Stromal cell of bone marrow (primary cell): ENCODE measurements around the gene DNAJB13.
A peak's percentile ranks its signal among the peaks of the same experiment; 100 is the strongest.
"Not testable (repeated sequence)": the region's sequence is repeated elsewhere in the genome, so short reads cannot be mapped to it uniquely, and the experiment has no call there.

ENCODE experiments used
- DNase-seq: peaks from one replicate; pipeline ENCODE4 v3.0.0-alpha.2; 2012; ENCODE audit warnings: low read depth

DNAJB13 gene, protein sequence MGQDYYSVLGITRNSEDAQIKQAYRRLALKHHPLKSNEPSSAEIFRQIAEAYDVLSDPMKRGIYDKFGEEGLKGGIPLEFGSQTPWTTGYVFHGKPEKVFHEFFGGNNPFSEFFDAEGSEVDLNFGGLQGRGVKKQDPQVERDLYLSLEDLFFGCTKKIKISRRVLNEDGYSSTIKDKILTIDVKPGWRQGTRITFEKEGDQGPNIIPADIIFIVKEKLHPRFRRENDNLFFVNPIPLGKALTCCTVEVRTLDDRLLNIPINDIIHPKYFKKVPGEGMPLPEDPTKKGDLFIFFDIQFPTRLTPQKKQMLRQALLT

DNA sequence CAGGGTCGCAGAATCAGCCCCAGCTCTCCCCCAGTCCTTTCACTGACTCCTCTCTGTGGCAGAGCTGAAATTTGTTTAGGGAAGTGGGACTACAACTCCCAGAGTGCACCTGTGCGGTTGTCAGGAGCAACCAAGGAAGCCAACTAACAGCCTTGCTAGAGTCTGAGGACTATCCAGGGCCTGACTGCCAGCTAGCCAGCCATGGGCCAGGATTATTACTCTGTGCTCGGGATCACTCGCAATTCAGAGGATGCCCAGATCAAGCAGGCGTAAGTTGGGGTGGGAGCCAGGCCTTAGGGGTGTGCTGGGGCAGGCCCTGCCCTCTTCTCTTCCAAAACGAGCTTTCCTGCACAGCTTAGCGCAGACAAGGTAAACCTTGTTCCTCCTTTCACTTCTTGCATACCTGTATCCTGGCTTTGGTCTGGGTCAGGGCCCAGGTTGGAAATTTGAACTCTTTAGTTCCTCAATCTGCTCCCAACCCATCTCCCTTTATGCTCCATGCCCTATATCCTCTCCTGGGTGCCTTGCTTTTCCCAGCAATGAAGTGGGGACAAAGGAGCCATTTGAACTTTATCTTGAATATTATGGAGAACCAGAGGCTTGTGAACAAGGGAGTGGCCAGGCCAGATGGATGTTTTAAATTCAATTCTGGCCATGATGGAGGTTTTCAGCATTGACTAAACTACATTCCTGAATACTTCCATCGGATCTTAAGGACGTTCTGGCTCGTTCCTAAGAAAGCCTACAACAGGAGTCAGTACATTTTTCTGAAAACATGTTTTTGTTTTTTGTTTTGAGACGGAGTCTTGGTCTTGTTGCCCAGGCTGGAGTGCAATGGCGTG, at the start of gene DNAJB13:
Gene DNAJB13, plus strand, starts transcription at position 158 of the 842 bp plus-strand sequence. Its CDS starts 44 bp downstream, at position 202.
- no peak for DNase-seq

DNA sequence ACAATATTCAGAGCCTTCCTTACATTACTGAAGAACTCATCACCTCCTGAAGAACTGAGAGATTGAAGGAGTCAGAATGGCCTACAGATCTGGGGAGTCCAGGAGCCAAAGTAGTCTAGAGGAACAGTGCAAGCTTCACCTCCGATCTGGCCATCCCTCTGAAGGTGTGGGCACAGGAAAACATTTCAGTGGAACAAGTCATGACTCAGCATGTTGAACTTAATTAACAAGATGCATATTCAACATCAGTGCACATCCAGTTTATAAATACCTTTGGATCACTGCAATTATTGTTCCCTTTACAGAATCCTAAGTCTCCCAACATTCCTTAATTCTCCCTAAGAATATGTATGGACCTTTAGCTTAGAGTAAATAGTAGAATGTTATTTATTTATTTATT, 48.5 kb upstream of the DNAJB13 start:
- DNase-seq = no peak

DNA sequence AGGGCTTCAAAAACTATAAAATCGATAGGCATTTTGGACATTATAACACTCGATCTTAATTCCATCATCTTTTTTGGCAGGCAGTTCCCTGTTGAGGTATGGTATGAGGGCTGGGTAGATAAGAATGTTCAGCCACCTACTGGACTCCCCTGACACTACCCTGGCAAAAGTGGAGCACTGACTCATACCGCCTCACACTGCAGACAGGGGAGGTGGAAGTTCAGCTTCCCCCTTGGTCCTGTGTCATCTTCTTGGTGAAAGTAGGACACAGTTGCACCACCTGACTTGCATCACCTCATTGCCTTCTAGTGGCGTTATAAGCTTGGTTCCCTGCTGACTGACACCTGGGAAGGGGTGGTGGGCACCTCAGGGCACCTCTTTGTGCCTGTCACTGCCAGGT, 43.6 kb upstream of the DNAJB13 start:
- DNase-seq = no peak

DNA sequence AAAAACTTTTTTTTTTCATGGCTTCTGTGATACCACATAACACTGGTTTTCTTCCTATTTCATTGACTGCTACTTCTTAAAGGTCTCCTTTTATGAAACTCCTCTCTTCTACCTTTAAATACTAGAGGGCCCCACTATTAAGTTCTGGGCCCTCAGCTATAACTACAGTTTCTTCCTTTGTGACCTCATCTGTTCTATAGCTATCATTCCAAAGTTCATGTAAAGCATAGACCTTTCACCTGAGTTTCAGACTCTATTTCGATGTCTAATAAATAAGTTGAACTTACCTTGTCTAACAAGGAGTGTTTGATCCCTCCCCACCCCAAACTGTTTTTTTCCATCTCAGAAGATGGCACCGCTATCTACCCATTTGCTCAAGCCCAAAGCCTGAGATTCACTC, 38.8 kb upstream of the DNAJB13 start:
- DNase-seq = no peak

DNA sequence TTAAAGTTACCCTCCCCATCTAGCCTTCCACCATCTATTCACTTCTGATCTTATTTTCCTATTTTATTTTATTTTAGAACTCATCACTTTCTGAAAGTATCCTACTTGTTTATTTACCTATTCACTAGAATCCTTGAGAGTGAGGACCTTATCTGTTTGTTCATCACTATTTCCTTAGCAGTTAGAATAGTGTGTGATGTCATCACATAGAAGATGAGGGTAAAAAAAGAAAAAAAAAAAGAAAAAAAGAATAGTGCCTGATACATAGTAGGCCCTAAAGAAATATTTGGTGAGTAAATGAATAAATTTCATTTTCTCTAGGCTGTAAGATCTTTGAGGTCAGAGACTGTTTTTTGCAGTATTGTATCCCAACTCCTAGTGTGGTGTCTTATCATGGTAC, 37.4 kb upstream of the DNAJB13 start:
- DNase-seq = no peak

DNA sequence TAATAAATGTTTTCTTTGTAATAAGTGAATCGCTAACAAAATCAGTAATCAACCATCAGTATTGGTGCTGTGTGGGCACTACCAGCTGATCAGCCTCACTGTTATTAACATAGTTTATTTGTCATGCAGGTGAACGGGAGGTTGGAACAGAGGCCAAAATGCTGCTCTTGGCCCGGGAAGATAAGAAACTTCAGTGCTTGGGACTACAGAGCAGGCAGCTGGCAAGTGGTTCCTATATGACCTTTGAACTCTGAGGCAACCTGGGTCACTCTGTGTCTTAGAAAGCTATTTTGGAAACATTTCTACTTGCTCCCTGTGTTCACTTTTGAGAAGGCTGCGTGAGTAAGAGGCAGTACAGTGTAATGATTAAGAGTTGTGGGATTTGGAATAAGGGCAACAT, 36.5 kb upstream of the DNAJB13 start:
- no peak for DNase-seq

DNA sequence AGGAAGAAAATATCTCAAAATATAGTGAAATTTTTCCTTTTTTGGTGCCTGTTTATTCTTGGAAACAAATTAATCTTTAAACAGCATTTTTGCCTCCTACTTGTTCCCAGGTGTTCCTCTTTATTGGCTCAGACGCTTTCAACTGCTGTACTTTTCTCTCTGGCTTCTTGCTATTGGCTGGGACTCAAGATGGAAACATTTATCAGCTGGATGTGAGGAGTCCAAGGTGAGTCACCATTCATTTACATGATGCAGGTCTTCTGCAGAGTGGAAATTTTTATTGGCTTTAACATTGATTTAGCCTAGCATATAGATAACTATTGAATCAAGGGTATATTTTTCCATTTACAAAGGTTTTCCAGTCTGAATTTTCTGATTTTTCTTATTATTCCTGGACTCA, 34.4 kb upstream of the DNAJB13 start:
- DNase-seq = no peak

DNA sequence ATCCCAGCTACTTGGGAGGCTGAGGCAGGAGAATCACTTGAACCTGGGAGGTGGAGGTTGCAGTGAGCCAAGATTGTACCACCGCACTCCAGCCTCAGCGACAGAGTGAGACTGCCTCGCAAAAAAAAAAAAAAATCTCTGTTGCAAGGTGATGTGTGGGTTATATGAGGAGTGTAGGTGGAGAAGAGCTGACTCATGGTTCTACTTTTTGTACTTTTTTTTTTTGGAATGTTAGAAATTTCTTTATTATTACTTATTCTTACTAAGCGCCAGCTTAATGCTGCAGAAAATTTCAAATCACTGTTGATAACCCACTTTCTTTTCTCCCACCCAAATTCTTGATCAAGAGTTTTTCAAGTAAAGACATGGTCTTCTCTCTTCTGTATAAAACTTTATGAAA, 29.6 kb upstream of the DNAJB13 start:
- DNase-seq = no peak

DNA sequence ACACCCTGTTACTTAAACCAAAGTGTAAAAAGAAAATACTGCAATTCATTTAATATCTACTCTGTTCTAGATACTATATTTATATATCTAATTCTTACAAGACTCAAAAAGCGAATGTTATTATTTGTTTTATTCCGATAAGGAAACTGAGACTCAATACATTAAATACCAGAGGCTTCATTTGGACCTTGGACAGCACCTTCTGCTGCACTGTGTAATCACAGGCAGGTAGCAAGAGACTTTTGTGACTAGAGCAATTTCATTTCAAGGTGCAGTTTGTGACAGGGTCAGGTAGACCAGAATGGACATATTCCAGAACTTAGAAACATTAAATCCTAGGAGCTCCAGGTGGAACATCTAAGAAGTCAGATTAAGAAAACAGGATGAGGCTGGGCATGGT, 21.4 kb upstream of the DNAJB13 start:
- DNase-seq = no peak

DNA sequence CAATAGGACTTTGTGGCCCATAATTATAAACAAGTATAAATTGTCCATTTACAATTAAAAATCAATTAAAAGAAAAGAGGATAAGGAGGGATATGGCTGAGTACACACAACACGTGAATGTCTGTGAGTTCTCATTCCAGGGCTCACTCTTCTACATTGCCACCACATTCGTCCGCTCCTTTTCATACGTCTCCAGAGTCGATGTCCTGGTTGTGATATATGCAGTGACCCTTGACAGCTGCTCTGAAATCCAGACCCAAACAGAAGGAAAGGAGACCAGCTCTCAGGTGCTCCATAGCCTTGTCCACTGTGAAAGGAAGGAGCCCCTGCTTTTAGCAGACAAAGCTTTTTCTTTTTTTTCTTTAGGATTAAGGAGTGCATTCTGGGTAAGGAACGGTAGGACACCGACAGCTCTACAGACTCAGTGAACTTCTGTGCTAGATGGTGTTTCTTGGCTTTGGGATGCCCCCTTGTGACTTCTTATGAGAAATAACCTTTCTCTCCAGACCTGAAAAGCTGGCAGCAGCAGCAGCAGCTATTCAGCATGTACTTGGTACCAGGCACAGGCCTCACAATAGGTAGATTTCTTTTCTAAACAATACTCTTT, 19.7 kb upstream of the DNAJB13 start:
- DNase-seq = peak; percentile 49

DNA sequence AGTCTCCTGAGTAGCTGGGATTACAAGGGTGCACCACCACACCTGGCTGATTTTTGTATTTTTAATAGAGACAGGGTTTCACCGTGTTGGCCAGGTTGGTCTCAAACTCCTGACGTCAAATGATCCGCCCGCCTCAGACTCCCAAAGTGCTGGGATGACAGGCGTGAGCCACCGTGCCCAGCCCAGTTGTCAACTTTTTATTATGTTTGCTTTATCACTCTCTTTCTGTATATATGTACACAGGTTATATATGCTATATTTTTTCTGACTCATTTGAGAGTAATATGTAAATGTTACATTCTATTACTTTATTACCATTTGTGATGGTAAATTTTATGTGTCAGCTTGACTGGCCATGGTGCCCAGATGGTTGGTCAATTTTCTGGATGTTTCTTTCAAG, 18.9 kb upstream of the DNAJB13 start:
- no peak for DNase-seq

DNA sequence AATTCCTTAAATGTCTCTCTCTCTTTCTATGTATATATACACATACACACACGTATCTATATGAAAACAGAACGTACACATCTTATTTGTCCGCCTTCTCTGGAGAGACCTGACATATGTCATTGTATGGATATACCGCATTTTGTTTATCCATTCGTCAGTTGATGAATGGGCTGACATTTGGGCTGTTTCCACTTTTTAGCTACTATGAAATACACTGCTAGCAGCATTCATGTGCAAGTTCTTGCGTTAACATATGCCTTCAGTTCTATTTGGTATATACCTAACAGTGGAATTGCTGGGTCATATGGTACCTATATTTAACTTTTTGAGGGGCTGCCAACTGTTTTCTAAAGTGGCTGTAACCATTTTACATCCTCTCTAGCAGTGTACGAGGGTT, 18.0 kb upstream of the DNAJB13 start:
- no peak for DNase-seq

DNA sequence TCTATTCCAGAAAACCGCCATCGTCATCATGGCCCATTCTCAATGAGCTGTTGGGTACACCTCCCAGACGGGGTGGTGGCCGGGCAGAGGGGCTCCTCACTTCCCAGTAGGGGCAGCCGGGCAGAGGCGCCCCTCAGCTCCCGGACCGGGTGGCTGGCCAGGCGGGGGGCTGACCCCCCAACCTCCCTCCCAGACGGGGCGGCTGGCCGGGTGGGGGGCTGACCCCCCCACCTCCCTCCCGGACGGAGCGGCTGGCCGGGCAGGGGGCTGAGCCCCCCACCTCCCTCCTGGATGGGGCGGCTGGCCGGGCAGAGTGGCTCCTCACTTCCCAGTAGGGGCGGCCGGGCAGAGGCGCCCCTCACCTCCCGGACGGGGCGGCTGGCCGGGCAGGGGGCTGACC, 14.8 kb upstream of the DNAJB13 start:
- DNase-seq = not testable (repeated sequence)

DNA sequence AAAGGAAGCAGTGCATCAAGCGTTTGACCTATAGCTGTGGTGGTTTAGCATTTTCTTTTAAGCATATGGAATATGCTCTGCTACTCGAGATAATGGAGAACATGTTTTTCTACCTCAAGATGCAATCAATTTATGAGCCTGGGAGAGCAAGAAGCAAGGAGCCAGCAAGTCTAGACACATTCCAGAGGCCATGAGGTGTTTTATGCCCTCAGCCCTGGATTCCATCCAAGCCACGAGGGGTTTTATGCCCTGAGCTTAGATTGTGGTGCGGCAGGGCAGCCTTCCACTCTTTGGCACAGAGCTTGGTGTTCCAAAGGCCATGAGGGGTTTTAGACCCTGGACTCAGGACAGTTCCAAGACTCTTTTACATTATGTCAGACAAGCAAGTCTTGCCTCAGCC, 11.7 kb upstream of the DNAJB13 start:
- no peak for DNase-seq

DNA sequence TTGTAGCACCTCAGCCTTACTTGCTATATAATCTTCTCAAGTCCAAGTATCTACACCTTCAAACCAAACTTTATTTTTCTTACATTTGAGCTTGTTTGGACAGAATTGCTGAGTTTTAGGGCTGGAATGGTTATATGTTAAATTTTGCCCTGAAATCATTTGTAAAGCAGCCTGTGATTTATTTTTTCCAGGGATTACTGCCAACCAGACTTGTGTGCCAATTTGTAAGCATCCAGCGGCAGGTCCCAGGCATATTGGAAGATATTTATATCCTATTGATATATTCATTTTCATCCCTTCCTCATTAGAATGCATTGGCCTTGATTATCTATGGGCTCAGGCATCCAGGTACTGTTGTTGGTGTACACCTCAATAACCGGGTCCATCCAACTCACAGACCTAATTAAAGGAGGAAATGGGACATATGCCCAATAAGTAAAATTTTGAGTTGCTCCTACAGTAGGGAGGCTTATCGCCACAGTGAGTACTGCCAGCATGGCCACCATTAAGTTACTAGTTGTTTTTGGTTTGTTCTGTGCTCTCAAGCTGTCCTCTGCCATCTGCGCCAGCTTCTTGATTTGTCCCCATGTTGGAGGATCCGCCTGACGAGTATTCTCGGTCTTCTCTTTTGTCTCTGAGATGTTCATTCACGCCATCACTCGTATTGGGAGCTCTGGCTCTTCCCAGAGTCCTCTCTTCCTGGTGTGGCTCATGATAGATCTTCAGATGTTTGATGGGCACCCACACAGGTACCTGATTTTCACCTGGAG, 9.8 kb upstream of the DNAJB13 start:
- no peak for DNase-seq

DNA sequence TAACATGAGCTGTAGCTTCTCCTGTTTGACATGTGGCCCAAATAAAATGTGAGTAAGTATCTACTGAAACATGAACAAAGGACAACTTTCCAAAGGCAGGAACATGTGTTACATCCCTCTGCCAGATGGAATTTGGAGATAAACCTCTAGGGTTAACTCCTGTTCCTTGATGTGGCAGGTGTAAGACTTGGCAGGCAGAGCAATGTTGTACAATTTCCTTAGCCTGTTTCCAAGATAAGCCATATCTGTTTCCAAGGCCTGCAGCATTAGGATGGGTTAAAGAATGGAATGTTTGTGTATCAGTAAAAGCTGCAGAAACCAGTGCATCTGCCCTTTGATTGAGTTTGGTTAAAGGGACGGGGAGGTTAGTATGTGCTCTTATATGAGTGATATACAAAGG, 8.8 kb upstream of the DNAJB13 start:
- no peak for DNase-seq

DNA sequence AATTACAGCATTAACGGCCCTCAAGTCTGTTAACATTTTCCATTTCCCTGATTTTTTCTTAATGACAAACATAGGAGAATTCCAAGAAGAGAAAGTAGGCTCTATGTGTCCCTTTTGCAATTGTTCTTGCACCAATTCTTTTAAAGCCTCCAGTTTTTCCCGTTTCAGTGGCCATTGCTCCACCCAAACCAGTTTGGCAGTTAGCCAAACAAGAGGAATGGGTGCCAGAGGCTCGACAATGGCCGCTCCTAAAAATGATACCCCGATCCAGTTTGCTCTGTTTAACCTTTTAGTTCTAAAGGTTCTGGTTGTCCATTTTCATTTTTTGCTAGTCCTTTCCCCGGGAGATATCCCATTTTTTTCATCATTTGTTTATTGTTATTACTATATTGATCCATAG, 6.7 kb upstream of the DNAJB13 start:
- DNase-seq = no peak

DNA sequence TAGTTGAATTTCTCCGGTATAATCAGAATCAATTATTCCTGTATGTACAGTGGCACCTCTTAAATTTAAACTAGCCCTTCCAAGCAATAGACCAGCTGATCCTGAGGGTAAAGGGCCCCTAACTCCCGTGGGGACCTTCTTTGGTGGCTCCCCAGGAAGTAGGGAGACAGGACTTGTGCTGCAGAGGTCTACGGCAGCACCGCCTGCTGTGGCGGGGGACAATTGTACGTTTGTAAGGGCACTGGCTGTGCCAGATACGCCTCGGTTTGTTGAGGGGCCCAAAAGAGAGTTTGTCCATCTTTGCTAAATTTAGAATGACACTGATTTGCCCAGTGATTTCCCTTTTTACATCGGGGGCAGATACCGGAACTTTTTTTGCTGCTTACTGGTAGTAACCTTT, 5.9 kb upstream of the DNAJB13 start:
- DNase-seq = no peak

DNA sequence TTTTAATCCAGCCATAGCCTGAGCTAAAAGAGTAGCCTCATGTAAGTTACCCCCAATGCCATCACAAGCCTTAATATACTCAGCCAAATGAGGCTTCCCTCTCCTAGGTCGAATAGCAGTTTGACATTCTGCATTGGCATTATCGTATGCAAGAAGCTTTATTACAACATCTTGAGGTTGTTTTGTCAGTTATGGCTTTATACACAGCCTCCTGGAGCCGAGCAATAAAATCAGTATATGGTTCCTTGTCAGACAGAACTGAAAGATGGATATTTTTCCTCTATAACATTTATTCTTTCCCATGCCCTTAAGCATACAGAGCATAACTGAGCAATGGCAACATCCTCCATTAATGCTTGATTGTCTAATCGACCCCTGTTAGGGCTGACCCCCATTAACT, 5.4 kb upstream of the DNAJB13 start:
- DNase-seq = no peak

DNA sequence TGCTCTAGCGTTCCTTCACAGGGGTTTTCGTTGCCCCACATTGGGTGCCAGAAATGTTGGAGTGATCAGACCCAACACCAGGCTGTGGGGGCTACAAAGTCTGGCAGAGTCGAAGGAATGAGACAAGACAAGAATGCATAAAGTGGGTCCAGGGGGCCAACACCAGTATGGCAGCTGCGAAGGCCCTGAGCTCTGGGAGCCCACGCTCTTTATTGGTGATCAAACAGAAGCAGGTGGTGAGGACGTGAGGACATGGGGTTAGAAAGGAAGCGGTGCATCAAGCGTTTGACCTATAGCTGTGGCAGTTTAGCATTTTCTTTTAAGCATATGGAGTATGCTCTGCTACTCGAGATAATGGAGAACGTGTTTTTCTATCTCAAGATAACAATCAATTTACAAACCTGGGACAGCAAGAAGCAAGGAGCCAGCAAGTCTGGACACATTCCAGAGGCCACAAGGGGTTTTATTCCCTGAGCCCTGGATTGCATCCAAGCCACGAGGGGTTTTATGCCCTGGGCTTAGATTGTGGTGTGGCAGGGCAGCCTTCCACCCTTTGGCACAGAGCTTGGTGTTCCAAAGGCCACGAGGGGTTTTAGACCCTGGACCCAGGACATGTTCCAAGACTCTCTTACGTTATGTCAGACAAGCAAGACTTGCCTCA, 3.9 kb upstream of the DNAJB13 start:
- DNase-seq = no peak

DNA sequence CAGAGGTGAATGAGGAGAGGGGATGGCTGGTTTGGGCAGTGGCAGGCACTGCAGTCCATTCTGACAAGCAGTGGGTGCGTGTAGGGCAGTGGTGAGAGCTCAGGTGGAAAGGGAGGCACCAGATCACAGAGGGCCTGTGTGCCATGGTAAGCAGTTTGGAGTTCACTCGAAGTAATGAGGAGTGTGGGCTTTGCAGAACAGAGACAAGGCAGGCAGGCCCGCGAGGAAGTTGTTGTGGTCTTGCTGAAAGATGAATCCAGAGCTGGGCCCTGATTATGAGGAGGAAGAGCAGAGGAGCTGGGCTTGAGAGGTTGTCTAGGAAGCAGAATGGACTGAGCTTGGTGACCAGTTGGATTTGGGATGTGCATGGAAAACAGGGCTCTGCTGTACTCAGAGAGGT, 1.6 kb upstream of the DNAJB13 start:
- no peak for DNase-seq

DNA sequence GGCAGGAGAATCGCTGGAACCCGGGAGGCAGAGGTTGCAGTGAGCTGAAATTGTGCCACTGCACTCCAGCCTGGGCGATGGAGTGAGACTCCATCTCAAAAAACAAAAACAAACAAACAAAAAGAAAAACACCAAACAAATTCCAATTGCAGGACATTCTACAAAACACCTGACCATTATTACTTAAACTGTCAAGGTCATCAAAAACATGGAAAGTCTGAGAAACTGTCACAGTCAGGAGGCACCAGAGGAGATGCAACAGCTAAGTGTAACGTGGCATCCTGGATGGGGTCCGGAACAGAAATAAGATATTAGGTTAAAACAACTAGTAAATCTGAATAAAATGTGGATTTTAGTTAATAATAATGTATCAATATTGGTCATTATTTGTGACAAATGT, 914 bp upstream of the DNAJB13 start:
- no peak for DNase-seq
